Activated B cell treated with CpG ODN at 0.5 μM for 24 hours (primary cell): ENCODE data around the gene C5orf52. TPM values are rescaled to one million over a fixed set of nuclear protein-coding genes. Genes with fewer than 3 reads are reported as not detected.
"Not testable (repeated sequence)": the region's sequence is repeated elsewhere in the genome, so short reads cannot be mapped to it uniquely, and the experiment has no call there.

Source experiments
- ATAC-seq: fragments of 200-7000 bp; cut with Tn5 transposase; one replicate; pipeline ENCODE4 v1.10.0; 2021; ENCODE audit warnings: low read depth, mild to moderate bottlenecking, moderate library complexity
- CTCF ChIA-PET: fragments of 350-600 bp; sonication (Branson Sonifier 250); formaldehyde crosslinking; loops from one replicate; lab custom pipeline; 2021; ENCODE audit warnings: antibody characterized with exemption; lab: Charles Lee
- POLR2A ChIA-PET: fragments of 350-600 bp; sonication (Branson Sonifier 250); formaldehyde crosslinking; loops from one replicate; lab custom pipeline; 2021; ENCODE audit warnings: antibody characterized with exemption; lab: Charles Lee
- DNase-seq: peaks from one replicate; pipeline ENCODE4 v3.0.0; 2022
- H3K27ac Mint-ChIP-seq: one replicate; pipeline ENCODE4 v1.8.0; 2020; ENCODE audit warnings: mixed read lengths
- H3K27me3 Mint-ChIP-seq: one replicate; pipeline ENCODE4 v1.8.0; 2021; ENCODE audit warnings: mixed read lengths
- H3K36me3 Mint-ChIP-seq: one replicate; pipeline ENCODE4 v1.8.0; 2021; ENCODE audit warnings: low read depth, mixed read lengths
- H3K4me1 Mint-ChIP-seq: one replicate; pipeline ENCODE4 v1.8.0; 2021; ENCODE audit warnings: mixed read lengths
- H3K4me3 Mint-ChIP-seq: one replicate; pipeline ENCODE4 v1.8.0; 2020; ENCODE audit warnings: mild to moderate bottlenecking, mixed read lengths
- H3K9me3 Mint-ChIP-seq: one replicate; pipeline ENCODE4 v1.8.0; 2020; ENCODE audit warnings: mixed read lengths
- intact Hi-C: fragments of 100-400 bp; cut with micrococcal nuclease; formaldehyde crosslinking; loops from one replicate; pipeline ENCODE4 v1.15.1; 2024
- total RNA-seq: library from RNA; stranded (reverse); gene quantifications from 2 replicates; pipeline ENCODE4 v1.2.3, GENCODE V29; 2022
- TF ChIP-seq, protein P1 (sequence below): fragments of 200-600 bp; IDR thresholded peaks from one replicate; pipeline ENCODE4 v1.8.0; 2022; ENCODE audit warnings: antibody characterized with exemption, mild to moderate bottlenecking

The C5orf52 gene
- total RNA-seq, 1 donor from 2014 or later = not detected

DNA sequence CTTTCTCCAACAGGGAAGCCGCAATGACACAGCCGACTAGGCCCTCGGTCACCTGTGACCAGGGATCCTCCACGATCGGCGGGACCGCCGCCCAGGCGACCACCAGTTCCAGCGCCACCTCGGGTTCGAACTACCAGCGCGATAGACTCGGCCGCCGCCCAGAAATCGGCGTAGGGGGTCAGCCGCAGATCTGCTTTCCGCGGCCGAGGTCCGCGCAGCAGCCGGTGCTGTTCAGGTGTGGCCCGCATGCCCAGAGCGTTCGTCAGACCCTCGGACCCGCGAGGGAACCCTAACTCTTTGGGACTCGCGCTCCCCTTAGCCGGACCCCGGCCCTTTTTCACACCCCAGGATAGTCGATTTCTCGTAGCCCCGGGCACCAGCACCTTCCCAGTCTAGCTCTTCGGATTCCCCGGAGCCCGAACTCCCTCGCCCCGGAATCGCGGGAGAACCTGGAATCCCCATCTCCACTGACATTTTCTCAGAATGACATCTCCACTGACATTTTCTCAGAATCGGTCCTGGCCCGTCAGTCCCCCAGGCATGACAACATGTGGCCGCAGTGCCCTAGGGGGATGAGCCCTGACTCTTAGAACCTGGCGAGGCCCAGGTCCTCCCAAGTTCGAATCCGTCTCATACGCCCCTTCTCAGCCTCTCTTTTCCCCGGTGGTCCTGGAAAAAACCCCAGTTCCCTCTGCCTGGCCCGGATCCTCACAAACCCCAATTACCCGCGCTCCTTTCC, 428 bp downstream of the C5orf52 start:
- TF ChIP-seq, protein P1, sequence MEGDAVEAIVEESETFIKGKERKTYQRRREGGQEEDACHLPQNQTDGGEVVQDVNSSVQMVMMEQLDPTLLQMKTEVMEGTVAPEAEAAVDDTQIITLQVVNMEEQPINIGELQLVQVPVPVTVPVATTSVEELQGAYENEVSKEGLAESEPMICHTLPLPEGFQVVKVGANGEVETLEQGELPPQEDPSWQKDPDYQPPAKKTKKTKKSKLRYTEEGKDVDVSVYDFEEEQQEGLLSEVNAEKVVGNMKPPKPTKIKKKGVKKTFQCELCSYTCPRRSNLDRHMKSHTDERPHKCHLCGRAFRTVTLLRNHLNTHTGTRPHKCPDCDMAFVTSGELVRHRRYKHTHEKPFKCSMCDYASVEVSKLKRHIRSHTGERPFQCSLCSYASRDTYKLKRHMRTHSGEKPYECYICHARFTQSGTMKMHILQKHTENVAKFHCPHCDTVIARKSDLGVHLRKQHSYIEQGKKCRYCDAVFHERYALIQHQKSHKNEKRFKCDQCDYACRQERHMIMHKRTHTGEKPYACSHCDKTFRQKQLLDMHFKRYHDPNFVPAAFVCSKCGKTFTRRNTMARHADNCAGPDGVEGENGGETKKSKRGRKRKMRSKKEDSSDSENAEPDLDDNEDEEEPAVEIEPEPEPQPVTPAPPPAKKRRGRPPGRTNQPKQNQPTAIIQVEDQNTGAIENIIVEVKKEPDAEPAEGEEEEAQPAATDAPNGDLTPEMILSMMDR = no peak
- CTCF ChIA-PET = interaction anchor here (1.3 to 6.8 kb wide), 3 partner anchors 18 to 71 kb away, joined by 5 to 63 read pairs (median 25); partner anchors contain the start of gene LSM11
- no peak for ATAC-seq

DNA sequence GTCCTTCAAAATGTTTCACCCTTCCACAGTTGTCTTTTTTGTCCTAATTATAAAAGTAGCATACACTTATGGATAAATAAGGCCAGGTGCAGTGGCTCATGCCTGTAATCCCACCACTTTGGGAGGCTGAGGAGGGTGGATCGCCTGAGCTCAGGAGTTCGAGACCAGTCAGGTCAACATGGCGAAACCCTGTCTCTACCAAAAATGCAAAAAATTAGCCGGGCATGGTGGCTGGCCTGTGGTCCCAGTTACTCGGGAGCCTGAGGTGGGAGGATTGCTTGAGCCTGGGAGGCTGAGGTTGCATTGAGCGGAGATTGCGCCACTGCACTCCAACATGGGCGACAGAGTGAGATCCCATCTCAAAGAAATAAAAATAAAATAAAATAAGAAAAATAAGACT, 1.6 kb downstream of the C5orf52 start:
- intact Hi-C loops = no loop called here
- Mint-ChIP-seq H3K4me3 (no peak overlapping the region), H3K9me3 (no peaks in the 10 kb centered on the region), H3K4me1 (peaks cover 28% of the 10 kb centered on the region), H3K27me3 (no peaks in the 10 kb centered on the region), H3K27ac (no peak overlapping the region), H3K36me3 (peaks cover 5% of the 10 kb centered on the region)
- CTCF ChIA-PET = no interaction called here
- POLR2A ChIA-PET = no interaction called here
- TF ChIP-seq, protein P1 = no peak
- ATAC-seq (no peak), DNase-seq (no peak)

More for the DNA sequence above, 428 bp downstream of the C5orf52 start:
- Mint-ChIP-seq H3K4me3 (peak overlapping the region; percentile 95), H3K4me1 (peaks cover 28% of the 10 kb centered on the region), H3K9me3 (no peaks in the 10 kb centered on the region), H3K27ac (peak overlapping the region; percentile 65), H3K36me3 (peaks cover 5% of the 10 kb centered on the region), H3K27me3 (no peaks in the 10 kb centered on the region)
- POLR2A ChIA-PET = interaction anchor here (0.8 to 1.2 kb wide), 3 partner anchors 23 to 76 kb away, joined by 4 to 5 read pairs (median 4); no protein-coding TSS in a partner anchor
- no peak for DNase-seq
- intact Hi-C loops = loop anchor here (2.0 kb wide), 1 partner anchor 21 kb away; no protein-coding TSS in a partner anchor

DNA sequence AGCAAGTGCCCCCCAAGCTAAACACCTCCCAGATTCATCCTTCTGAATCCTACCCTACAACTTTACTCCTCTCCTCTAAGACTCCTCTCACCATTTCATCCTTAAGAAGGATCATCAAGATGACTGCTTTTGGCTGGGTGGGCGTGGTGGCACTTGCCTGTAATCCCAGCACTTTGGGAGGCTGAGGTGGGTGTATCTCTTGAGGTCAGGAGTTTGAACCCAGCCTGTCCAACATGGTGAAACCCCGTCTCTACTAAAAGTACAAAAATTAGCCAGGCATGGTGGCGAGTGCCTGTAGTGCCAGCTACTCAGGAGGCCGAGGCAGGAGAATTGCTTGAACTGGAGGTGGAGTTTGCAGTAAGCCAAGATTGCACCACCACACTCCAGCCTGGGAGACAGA, 3.0 kb downstream of the C5orf52 start:
- H3K4me3 Mint-ChIP-seq, ATAC-seq, H3K9me3 Mint-ChIP-seq, POLR2A ChIA-PET, intact Hi-C loops, H3K27me3 Mint-ChIP-seq, DNase-seq, H3K27ac Mint-ChIP-seq, H3K36me3 Mint-ChIP-seq: not testable (repeated sequence)
- peaks cover 22% of the 10 kb centered on the region for H3K4me1 Mint-ChIP-seq
- CTCF ChIA-PET = interaction anchor here (0.7 kb wide), 1 partner anchor 44 kb away, joined by 3 read pairs; no protein-coding TSS in a partner anchor

DNA sequence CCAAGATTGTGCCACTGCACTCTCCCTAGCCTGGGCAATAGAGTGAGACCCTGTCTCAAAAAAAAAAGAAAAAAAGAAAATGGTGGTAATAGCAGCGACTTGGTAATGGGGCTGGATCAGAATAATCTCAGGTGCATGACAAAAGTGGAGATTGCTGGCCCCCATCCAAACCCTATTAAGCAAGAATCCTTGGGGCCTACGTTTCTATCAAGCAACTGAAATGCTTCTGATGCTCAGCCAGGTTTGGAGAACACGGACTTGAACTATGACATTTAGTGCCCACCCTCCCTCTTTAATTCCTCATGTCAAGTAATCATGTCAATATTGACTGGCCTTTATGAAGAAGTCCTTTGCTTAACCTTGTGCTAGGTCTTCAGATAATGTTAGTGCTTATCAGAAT, 6.6 kb downstream of the C5orf52 start:
- intact Hi-C loops = no loop called here
- no peak for ATAC-seq
- CTCF ChIA-PET = no interaction called here

DNA sequence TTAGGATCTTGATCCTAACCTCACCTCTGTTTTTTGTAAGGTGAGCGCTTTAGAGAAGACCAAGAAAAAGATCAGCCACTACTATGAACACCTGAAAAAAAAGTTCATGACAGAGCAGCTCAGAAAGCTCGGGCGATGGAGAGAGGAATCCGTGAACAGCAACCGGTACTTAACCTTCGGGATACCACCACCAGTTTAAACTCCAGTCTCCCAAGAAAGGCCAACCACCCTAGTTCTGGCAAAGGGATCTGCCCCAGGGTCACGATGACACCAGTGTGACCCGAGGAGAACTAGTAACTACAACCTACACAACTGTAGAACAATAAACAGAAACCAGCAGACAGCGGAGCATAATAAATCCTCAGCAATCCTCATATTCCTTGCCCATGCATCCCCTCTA, 8.5 kb downstream of the C5orf52 start:
- intact Hi-C loops = no loop called here
- DNase-seq = no peak
- H3K4me1 Mint-ChIP-seq = no peaks in the 10 kb centered on the region
- no peaks in the 10 kb centered on the region for H3K36me3 Mint-ChIP-seq
- no peak overlapping the region for H3K4me3 Mint-ChIP-seq
- no peak overlapping the region for H3K27ac Mint-ChIP-seq
- ChIA-PET POLR2A (no interaction called here), CTCF (interaction anchor here (1.3 kb wide), 1 partner anchor 10 kb away, joined by 4 read pairs; no protein-coding TSS in a partner anchor)
- ATAC-seq = no peak
- no peaks in the 10 kb centered on the region for H3K9me3 Mint-ChIP-seq
- TF ChIP-seq, protein P1 = no peak
- no peaks in the 10 kb centered on the region for H3K27me3 Mint-ChIP-seq

More for the DNA sequence above, 6.6 kb downstream of the C5orf52 start:
- TF ChIP-seq, protein P1 = no peak
- DNase-seq = no peak
- Mint-ChIP-seq H3K27ac (no peak overlapping the region), H3K4me1 (no peaks in the 10 kb centered on the region), H3K27me3 (no peaks in the 10 kb centered on the region), H3K36me3 (no peaks in the 10 kb centered on the region), H3K4me3 (no peak overlapping the region), H3K9me3 (no peaks in the 10 kb centered on the region)
- POLR2A ChIA-PET = no interaction called here
